Fibroblast of mammary gland (primary cell): ENCODE measurements around the gene CACNA1C.

ENCODE experiments used
- DNase-seq: peaks from one replicate; pipeline ENCODE4 v3.0.0-alpha.2; 2010; ENCODE audit warnings: low read depth
- H3K4me3 ChIP-seq: 2 replicates; pipeline ENCODE4 v1.5.1; 2011; ENCODE audit warnings: low read depth, mild to moderate bottlenecking, low read length, moderate library complexity; ENCODE audit not compliant: control insufficient read depth
- TF ChIP-seq, protein P1 (sequence below): conservative IDR thresholded peaks from 2 replicates; pipeline ENCODE4 v1.5.1; 2011; ENCODE audit warnings: low read depth, low read length, inconsistent platforms; ENCODE audit not compliant: control insufficient read depth, insufficient read depth

CACNA1C gene

DNA sequence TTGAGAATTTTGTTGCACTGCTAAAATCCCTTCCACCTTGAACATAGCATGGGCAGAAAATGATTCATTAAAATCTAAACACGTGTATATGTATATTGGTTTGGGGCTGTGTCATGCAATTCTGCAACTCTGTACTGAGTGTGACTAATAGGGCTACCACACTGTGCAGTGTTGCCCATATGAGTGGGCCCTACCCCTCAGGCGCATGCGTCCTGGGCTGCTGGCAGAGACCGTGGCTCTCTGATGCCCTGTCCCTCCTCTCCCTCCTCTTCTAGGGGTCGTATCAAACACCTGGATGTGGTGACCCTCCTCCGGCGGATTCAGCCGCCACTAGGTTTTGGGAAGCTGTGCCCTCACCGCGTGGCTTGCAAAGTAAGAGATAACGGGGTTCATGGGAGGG, 613.6 kb downstream of the CACNA1C start:
- DNase-seq, result no peak
- no peak overlapping the region for H3K4me3 ChIP-seq
- TF ChIP-seq, protein P1, sequence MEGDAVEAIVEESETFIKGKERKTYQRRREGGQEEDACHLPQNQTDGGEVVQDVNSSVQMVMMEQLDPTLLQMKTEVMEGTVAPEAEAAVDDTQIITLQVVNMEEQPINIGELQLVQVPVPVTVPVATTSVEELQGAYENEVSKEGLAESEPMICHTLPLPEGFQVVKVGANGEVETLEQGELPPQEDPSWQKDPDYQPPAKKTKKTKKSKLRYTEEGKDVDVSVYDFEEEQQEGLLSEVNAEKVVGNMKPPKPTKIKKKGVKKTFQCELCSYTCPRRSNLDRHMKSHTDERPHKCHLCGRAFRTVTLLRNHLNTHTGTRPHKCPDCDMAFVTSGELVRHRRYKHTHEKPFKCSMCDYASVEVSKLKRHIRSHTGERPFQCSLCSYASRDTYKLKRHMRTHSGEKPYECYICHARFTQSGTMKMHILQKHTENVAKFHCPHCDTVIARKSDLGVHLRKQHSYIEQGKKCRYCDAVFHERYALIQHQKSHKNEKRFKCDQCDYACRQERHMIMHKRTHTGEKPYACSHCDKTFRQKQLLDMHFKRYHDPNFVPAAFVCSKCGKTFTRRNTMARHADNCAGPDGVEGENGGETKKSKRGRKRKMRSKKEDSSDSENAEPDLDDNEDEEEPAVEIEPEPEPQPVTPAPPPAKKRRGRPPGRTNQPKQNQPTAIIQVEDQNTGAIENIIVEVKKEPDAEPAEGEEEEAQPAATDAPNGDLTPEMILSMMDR, result no peak

DNA sequence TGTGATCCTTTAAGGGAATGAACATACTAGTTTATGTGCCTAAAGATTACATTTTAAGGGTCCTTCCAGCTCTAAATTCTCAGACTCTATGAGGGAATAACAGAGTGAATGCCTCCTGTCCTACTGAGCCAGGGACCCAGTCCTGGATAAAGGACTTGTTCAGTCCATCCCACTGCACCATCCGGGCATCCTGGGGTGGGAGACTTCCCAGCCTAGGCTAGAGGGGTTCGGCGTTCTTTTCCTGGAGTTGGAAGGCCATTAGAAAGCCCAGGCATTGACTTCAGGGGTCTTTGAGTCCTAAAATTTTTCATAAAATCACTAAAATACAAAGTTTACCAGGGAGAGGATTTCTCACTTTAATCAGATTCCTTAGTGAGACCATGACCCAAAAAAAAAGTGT, 614.1 kb downstream of the CACNA1C start:
- DNase-seq, result no peak
- no peak overlapping the region for H3K4me3 ChIP-seq
- TF ChIP-seq, protein P1, result no peak

DNA sequence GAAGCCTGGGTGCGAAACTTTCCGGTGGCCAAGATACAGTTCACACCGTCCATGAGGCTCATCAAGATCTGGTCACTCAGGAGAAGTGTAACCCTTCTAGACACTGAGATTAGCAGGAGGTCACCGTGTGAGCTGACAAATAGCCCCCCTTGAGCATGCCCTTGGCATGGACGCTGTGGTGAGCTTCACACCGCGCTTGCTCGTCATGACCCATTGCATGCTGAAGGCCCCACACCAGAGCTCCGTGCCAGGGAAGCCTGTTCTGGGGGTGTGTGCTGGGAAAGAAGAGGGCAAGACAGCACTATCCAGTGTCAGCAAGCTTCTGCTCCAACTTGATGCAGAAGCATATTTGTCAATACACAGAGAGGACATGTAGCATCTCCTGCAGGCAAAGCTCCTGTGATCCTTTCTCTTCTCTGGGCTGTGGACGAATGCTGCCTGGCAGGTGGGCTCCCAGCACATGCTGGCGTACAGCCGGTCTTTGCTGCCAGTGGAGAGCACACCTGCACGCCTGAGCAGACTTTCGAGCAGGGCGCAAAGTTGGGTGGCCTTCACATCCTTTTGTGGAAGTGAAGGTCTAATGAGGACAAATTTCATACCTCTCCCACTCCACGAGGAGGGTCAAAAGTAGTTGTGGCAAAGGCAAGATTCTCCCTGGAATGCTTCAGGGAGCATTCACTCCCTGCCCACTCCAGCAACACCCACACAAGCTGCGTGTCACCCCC, 615.1 kb downstream of the CACNA1C start:
- H3K4me3 ChIP-seq, result no peak overlapping the region
- TF ChIP-seq, protein P1, result no peak
- no peak for DNase-seq

DNA sequence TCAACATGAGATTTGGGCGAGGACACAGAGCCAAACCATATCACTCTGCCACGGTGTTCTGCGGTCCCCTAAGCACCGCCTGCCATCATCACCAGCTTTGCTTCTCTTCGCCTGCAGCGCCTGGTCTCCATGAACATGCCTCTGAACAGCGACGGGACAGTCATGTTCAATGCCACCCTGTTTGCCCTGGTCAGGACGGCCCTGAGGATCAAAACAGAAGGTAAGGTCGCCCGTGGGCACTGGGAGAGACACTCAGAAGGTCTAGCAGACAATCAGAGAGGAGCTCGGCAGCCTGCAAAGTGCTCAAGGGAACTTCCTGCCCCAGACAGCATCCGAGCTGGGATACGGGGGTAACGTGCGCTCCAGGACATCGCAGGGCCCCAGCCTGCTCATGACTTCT, 616.0 kb downstream of the CACNA1C start:
- H3K4me3 ChIP-seq, result no peak overlapping the region
- DNase-seq, result no peak
- TF ChIP-seq, protein P1, result no peak

DNA sequence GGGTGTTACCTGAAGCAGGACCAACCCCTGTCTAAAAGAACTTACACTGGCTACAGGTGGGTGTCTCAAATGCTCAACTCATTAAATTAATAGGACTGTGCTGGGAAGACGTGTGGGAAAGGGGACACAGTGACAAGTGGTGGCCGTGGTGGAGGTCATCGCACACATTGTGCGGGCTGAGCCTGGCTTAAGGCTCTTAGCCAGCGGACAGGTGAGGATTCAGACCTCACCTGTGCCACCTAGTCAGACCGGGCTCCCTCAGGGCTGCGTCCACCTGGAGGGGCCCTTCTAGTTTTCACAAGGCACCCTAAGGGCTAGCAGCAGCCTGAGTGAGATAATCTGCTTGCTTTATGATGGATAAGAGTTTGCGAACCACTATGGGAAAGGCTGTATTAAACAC, 616.8 kb downstream of the CACNA1C start:
- no peak for DNase-seq
- H3K4me3 ChIP-seq, result no peak overlapping the region
- TF ChIP-seq, protein P1, result no peak

DNA sequence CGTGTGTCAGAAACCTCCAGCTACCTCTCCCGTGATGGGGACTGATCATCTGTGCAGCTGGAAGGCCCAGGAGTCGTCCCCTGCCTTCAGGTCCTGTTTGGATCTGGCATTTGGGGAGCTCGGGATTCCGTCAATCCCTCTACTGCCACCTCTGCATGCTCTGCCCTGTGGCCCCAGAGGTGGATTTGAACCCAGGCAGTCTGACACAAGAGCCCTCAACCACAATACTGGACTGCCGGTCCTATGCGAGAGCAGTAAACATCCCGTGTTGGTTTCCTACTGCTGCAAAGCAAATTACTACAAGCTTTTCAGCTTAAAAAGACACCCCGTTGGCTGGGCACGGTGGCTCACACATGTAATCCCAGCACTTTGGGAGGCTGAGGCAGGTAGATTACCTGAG, 620.1 kb downstream of the CACNA1C start:
- no peak for DNase-seq
- TF ChIP-seq, protein P1, result no peak

More for the DNA sequence above, 620.1 kb downstream of the CACNA1C start:
- H3K4me3 ChIP-seq, result no peak overlapping the region
